Thyroid gland (tissue), 4 donors: ENCODE data around the gene CLSTN1. TPM values are rescaled to one million over a fixed set of nuclear protein-coding genes. Genes with fewer than 3 reads are reported as not detected.

Experiments
- DNase-seq, 2 donors: peaks; one replicate each; pipeline ENCODE4 v3.0.0-alpha.2; 2019
- H3K27ac ChIP-seq, 3 donors: fragments of 200-600 bp; sonication (generic); 1 replicate in 2 of 3; 2 replicates in 1 of 3; pipeline ENCODE4 v1.5.1; 2016 to 2019; ENCODE audit warnings: mild to moderate bottlenecking in 1 of 3, moderate library complexity in 1 of 3
- H3K27me3 ChIP-seq: fragments of 200-600 bp; sonication (generic); one replicate; pipeline ENCODE4 v1.5.1; 2019
- H3K36me3 ChIP-seq, 2 donors: fragments of 200-600 bp; sonication (generic); one replicate each; pipeline ENCODE4 v1.5.1; 2016 to 2019
- H3K4me1 ChIP-seq, 2 donors: fragments of 200-600 bp; sonication (generic); one replicate each; pipeline ENCODE4 v1.5.1; 2017 to 2019
- H3K4me3 ChIP-seq, 3 donors: fragments of 200-600 bp; sonication (generic); replicated peaks in 1 of 3; 1 replicate in 2 of 3; 2 replicates in 1 of 3; pipeline ENCODE4 v1.5.1; 2016; ENCODE audit warnings: mild to moderate bottlenecking in 1 of 3
- H3K9me3 ChIP-seq: fragments of 200-600 bp; sonication (generic); one replicate; pipeline ENCODE4 v1.5.1; 2017
- POLR2A ChIP-seq, 2 donors: fragments of 450-650 bp; IDR thresholded peaks; one replicate each; pipeline ENCODE4 v1.6.1; 2017; ENCODE audit warnings: antibody characterized with exemption in 2 of 2, mild to moderate bottlenecking in 2 of 2, moderate library complexity in 1 of 2
- WGBS, 2 donors: methylation state at CpG; one replicate each; pipeline ENCODE4 v1.1.5; 2017; 5-methylcytosine and 5-hydroxymethylcytosine counted together
- intact Hi-C: fragments of 100-400 bp; cut with DNase I; formaldehyde crosslinking; loops from one replicate; pipeline ENCODE4 v1.15.1; 2023
- total RNA-seq, 4 donors: library from RNA; depleted of rRNA; stranded (reverse); fragments of >200 nt; gene quantifications; one replicate each; pipeline ENCODE4 v1.2.3, GENCODE V29; 2016
- TF ChIP-seq, protein P1 (sequence below), 6 experiments: fragments of 200-600 bp in 3 of 6; fragments of 450-650 bp in 3 of 6; sonication (generic) in 3 of 6; IDR thresholded peaks; one replicate each; pipeline ENCODE4 v1.5.1; 2016 to 2019; ENCODE audit warnings: antibody characterized with exemption in 6 of 6, mild to moderate bottlenecking in 2 of 6, inconsistent platforms in 1 of 6, moderate library complexity in 1 of 6

CLSTN1 gene
- total RNA-seq, 4 donors from 2014 or later, result 59.5 to 85.0 (median 81.5) TPM

DNA sequence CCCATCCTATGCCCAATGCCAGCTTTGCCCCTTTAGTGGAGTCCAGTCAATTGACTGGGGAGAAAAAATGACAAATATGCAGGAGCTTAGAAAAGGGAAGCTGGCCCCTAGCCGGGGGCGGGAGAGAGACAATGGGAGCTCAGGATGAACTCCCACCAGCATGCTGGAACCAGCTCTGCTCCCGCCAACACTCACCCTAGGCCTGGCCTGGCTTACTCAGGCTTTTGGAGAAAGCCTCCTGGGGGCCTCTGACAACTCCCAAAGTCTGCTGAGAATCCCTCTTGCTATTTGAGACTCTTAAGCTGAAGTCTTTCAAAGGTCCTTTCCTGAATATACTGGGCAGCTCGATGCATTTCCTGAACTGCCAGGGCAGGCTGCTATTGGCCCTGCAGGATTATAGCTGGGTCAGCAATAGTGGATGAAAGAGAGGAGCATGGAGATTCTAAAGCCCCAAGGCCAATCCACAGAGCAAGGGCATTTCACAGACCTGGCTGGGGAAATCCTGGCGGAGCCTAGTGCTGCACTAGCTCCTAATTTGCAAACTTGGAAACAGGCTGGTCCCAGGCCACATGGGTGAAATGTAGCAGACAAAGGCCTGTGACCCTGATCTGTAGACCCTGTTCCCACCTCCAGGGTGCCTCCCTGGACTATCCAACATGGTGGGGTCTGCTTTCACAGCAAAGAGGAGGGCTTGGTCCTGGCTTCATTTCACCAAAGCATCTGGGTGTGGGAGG is 35.7 kb upstream of the CLSTN1 start:
- H3K36me3 ChIP-seq, result peaks cover 0 to 4% of the 10 kb centered on the region in 2 donors
- WGBS, 2 donors, result 66 to 80% methylated on average over 5 of the region's 5 CpGs

DNA sequence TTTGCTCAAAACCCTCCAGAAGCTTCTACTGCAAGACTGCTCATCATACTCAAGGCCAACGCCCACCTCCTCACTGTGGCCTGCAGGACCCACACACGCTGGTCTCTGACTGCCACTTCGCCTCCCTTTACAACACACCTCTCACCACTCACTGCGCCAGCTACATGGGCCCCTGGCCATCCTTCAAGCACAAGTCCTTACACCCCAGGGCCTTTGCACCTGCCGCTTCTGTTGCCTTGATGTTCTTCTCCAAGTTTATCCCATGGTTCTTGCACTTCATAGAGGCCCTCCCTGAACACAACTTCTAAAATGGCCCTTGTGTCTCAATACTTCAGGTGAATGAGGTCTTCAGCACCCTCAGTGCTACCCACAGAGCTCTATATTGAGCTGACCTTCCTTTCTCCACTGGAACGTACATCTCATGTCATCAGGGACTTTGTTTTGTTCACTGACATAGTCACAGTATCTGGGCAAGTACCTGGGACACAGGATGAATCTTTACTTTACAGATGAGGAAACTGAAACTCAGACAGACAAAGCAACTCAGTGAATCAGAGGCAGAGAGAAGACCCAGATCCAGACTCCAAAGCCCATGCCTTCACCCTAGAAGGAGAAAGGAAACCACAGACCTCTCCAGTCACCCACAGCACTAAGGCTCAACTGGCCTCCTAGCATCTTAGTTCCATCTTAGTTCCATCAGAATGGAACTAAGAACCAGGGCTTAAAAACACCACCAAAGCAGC is 34.7 kb upstream of the CLSTN1 start:
- H3K36me3 ChIP-seq, result peaks cover 0 to 4% of the 10 kb centered on the region in 2 donors
- H3K4me3 ChIP-seq, result no peak overlapping the region
- H3K27me3 ChIP-seq, result no peaks in the 10 kb centered on the region
- WGBS, 2 donors, result 95 to 97% methylated on average over 6 of the region's 6 CpGs
- intact Hi-C loops, result no loop called here
- H3K9me3 ChIP-seq, result no peaks in the 10 kb centered on the region
- TF ChIP-seq, protein P1, sequence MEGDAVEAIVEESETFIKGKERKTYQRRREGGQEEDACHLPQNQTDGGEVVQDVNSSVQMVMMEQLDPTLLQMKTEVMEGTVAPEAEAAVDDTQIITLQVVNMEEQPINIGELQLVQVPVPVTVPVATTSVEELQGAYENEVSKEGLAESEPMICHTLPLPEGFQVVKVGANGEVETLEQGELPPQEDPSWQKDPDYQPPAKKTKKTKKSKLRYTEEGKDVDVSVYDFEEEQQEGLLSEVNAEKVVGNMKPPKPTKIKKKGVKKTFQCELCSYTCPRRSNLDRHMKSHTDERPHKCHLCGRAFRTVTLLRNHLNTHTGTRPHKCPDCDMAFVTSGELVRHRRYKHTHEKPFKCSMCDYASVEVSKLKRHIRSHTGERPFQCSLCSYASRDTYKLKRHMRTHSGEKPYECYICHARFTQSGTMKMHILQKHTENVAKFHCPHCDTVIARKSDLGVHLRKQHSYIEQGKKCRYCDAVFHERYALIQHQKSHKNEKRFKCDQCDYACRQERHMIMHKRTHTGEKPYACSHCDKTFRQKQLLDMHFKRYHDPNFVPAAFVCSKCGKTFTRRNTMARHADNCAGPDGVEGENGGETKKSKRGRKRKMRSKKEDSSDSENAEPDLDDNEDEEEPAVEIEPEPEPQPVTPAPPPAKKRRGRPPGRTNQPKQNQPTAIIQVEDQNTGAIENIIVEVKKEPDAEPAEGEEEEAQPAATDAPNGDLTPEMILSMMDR (IDR thresholded peaks at IDR 0.05), result no peak
- TF ChIP-seq POLR2A (IDR thresholded peaks at IDR 0.05), result no peak
- H3K4me1 ChIP-seq, result no peaks in the 10 kb centered on the region
- H3K27ac ChIP-seq, result no peak overlapping the region
- no peak for DNase-seq

More for the DNA sequence above, 35.7 kb upstream of the CLSTN1 start:
- no peak for DNase-seq
- H3K4me3 ChIP-seq, result no peak overlapping the region
- intact Hi-C loops, result no loop called here
- H3K27ac ChIP-seq, result no peak overlapping the region
- TF ChIP-seq, protein P1 (IDR thresholded peaks at IDR 0.05), result no peak
- no peak for TF ChIP-seq POLR2A (IDR thresholded peaks at IDR 0.05)
- no peaks in the 10 kb centered on the region for H3K4me1 ChIP-seq
- H3K9me3 ChIP-seq, result no peaks in the 10 kb centered on the region
- H3K27me3 ChIP-seq, result no peaks in the 10 kb centered on the region

DNA sequence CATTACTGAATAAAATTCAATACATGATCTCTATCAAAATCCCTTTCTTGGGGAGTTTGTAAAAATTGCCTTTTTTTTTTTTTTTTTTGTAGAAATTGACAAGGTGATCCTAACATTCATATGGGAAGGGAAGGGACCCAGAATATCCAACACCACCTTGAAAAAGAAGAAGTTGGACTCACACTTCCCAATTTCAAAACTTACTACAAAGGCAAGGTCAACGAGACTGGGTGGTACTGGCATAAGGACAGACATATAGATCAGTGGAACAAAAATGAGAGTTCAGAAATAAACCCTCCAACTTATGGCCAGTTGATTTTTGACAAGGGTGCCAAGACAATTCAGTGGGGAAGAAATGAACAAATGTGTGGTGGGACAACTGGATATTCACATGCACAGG is 31.4 kb upstream of the CLSTN1 start:
- Histone ChIP-seq H3K27ac (no peak overlapping the region), H3K27me3 (no peaks in the 10 kb centered on the region), H3K9me3 (no peaks in the 10 kb centered on the region), H3K4me3 (no peak overlapping the region), H3K4me1 (no peaks in the 10 kb centered on the region), H3K36me3 (peaks cover 0 to 4% of the 10 kb centered on the region in 2 donors)
- DNase-seq, result no peak
- 90 to 91% methylated on average over 1 of the region's 1 CpG for WGBS, 2 donors
- intact Hi-C loops, result no loop called here
- TF ChIP-seq, protein P1 (IDR thresholded peaks at IDR 0.05), result no peak
- no peak for TF ChIP-seq POLR2A (IDR thresholded peaks at IDR 0.05)

DNA sequence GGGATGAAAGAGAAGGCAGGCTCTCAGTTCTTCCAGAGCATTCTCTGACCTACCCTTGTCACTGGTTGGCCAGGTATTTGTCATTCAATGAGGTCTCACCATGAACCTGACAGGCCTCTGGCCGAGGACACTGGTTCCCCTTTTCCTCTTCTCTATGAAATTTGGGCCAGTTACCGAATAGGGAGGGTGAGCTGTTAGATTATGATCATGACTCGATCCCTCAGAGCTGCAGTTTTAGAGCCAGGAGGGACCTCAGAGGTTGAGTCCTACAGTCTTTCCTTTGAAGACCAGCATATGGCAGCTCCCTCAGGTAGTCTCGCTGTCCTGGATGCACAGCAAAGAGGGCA is 29.5 kb upstream of the CLSTN1 start:
- Histone ChIP-seq H3K36me3 (no peaks in the 10 kb centered on the region), H3K27ac (no peak overlapping the region), H3K4me3 (no peak overlapping the region), H3K4me1 (no peaks in the 10 kb centered on the region), H3K27me3 (no peaks in the 10 kb centered on the region), H3K9me3 (no peaks in the 10 kb centered on the region)
- TF ChIP-seq POLR2A (IDR thresholded peaks at IDR 0.05), result no peak
- TF ChIP-seq, protein P1 (IDR thresholded peaks at IDR 0.05), result no peak
- intact Hi-C loops, result no loop called here
- WGBS, 2 donors, result 91 to 96% methylated on average over 4 of the region's 4 CpGs
- DNase-seq, result no peak
